ENCODE measurements around the gene AP2B1.
"Not testable (repeated sequence)": the region's sequence is repeated elsewhere in the genome, so short reads cannot be mapped to it uniquely, and the experiment has no call there.

The AP2B1 gene

GRCh38 chr17:35684055-35684802 is 97.1 kb downstream of the AP2B1 start:
- Histone ChIP-seq H3K27ac (no peak overlapping the region), H3K4me3 (no peak overlapping the region)

GRCh38 chr17:35692512-35693210 is 105.5 kb downstream of the AP2B1 start:
- Histone ChIP-seq H3K4me3 (no peak overlapping the region), H3K27ac (no peak overlapping the region)

DNA sequence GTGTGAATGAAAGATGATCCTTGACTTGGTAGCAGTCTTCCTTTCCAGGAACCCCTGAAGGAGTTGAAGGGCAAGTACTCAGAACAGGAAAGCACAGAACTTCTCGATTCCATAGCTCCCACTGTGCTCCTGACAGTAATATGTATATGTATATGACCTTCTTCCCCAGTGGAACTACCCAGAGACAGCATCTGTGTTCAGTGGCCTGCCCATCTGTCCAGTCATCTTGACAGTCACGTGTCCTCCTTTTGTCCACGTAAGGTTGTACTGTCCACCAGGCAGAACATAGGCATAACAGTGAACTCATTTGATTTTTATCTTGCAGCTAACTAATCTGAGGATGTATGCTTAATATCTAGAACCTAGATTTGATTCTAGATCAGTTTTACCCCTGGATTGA is 106.5 kb downstream of the AP2B1 start:
- Histone ChIP-seq H3K4me3 (no peak overlapping the region), H3K27ac (no peak overlapping the region)

GRCh38 chr17:35694906-35695305 is 107.8 kb downstream of the AP2B1 start:
- no peak overlapping the region for H3K4me3 ChIP-seq
- H3K27ac ChIP-seq: no peak overlapping the region

DNA sequence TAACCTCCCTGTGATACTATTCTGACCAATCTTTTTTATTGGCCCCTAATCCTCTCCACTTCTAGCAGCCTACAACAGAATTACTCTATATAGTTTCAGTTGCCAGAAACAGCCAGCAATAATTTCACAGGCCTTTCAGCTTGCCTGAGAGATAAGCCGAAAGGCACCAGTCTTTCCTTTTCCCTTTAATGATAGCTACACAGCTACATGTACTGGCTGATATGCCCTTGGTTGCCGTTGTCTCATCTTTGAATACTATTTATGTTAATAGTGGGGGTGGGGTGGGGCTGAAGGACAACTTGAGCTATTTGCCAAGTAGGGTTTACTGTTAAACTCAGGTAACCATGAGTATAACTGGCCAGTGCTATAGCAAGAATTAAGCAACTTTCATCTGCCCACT is 108.5 kb downstream of the AP2B1 start:
- Histone ChIP-seq H3K27ac (no peak overlapping the region), H3K4me3 (no peak overlapping the region)

DNA sequence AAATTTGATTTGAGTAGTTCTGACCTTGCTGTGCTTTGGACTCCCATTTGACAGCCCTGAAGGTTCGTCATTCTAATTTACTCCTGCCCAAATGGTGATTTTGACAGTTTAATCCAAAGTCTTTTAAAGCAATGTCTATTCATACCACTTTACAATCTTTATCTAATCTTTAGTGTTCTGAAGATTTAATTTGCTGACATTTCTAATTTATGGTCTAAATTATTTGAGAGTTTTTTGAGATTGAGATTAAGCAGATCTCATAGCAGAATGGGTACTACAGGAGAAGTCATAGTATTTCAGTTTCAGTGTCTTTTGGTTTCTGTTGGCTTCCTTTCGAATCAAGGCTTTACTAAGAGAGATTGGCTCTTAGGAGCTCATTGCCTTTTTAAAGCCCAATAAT is 111.7 kb downstream of the AP2B1 start:
- Histone ChIP-seq H3K27ac (no peak overlapping the region), H3K4me3 (no peak overlapping the region)

- H3K27ac ChIP-seq: no peak overlapping the region
Measured at GRCh38 chr17:35700150-35700549, 113.0 kb downstream of the AP2B1 start.

GRCh38 chr17:35701491-35701890 is 114.4 kb downstream of the AP2B1 start:
- Histone ChIP-seq H3K4me3 (no peak overlapping the region), H3K27ac (no peak overlapping the region)

More at GRCh38 chr17:35700150-35700549, 113.0 kb downstream of the AP2B1 start:
- no peak overlapping the region for H3K4me3 ChIP-seq

- not testable (repeated sequence) for H3K4me3 ChIP-seq, H3K27ac ChIP-seq
Measured at GRCh38 chr17:35703308-35703707, 116.2 kb downstream of the AP2B1 start.

DNA sequence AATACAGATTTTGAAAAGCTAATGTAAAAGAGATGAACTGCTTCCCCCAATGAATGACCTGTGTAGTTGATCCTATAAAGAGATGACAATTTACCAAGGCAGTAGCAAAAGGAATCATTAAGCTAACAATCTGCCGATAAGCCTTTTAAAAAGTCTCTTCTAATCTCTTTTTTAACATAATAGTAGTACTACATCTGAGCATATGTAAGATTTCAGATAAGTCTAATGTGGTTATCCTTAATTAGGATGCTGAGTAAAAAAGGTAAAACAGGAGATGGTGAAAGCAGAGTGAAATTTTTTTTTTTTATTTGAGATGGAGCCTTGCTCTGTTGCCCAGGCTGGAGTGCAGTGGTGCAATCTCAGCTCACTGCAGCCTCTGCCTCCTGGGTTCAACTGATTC is 118.1 kb downstream of the AP2B1 start:
- Histone ChIP-seq H3K27ac (no peak overlapping the region), H3K4me3 (no peak overlapping the region)

DNA sequence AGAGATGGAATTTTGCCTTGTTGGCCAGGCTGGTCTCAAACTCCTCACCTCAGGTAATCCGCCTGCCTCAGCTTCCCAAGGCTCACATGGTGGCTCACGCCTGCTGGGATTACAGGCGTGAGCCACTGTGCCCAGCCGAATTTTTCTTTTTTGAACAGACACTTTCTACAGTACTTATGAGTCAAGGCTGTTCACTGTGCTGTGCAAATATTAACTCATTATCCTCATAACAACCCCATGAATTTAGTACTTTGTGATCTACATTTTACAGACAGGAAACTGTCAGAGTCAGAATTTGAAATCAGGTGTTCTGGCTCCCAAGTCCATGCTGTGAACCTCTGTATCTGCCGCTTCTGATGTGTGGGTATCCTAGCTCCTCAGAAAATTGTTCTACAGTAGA is 118.6 kb downstream of the AP2B1 start:
- Histone ChIP-seq H3K27ac (no peak overlapping the region), H3K4me3 (no peak overlapping the region)

DNA sequence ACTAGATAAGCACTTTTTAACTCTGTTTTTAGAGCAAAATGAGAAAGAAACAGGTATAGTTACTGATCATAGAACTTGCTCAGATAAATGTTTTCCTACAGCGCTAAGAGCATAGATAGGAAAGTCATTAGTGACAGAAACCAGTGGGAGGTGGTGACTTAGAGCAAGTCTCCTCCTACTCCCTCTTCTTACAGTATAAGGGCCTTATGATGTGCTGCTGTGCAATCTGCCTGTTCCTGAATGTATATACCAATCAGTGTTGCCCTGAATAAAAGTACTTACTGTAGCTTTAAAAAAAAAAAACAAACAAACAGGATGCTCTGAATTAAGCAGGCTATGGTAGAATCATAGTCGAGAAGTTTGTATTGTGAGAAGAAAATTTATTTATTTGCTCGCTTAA is 121.0 kb downstream of the AP2B1 start:
- Histone ChIP-seq H3K27ac (no peak overlapping the region), H3K4me3 (no peak overlapping the region)

DNA sequence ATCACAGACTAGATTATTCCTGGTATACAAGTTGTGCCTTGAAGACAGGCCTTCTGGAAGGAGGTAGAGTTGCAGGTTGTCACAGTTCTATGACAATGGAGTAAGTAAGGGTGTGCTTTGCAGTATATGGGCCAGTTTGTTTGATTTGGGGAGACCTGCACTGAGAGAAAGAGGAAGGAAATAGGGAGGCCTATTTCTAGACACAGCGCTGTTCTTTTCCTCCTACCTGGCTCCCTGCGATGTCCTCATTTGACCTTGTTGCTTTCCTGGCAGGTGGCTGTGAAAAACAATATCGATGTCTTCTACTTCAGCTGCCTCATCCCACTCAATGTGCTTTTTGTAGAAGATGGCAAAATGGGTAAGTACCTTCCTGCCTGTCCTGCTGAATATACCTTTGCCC is 121.8 kb downstream of the AP2B1 start:
- Histone ChIP-seq H3K4me3 (no peak overlapping the region), H3K27ac (no peak overlapping the region)

- Histone ChIP-seq H3K27ac (no peak overlapping the region), H3K4me3 (no peak overlapping the region)
Measured at GRCh38 chr17:35709874-35710273, 122.8 kb downstream of the AP2B1 start.

DNA sequence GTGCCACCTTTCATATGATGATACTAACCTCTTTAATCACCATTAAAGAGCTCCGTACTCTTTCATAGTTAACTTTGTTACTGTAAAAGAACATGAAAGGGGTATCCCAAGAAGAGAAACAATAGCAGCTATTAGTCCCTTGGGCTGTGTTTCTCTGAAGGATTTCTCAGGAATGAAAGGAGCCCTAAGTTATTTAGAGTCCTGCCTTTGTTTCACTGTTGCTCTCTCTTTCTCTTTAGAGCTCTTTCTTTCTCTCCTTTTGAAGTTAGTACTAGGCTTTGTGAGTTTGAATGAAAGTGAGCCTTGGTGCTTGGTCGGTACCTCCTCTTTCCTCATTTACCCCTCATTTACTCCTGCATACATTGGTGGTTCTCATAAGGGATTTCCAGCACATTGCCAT is 123.8 kb downstream of the AP2B1 start:
- no peak overlapping the region for H3K27ac ChIP-seq
- no peak overlapping the region for H3K4me3 ChIP-seq

- no peak overlapping the region for H3K27ac ChIP-seq
- no peak overlapping the region for H3K4me3 ChIP-seq
Measured at GRCh38 chr17:35713069-35713728, 126.1 kb downstream of the AP2B1 start.

DNA sequence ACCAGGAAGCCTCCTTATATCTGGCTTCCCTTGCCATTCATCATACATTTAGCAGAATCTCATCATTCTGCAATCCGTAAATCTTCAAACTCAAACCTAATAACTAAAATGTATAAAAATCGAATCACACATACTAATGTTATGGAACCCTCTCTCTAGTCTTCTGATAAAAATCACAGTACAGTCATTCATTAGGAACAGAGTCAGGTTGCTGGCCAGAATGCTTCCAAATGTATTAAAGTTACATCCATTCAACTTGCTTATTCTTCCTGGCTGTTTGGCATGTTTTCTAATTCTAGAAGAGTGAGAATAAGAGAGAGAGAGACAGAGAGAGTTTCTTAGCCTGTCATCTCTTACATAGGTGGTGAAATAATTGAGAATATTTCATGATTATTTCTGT is 127.9 kb downstream of the AP2B1 start:
- no peak overlapping the region for H3K27ac ChIP-seq
- H3K4me3 ChIP-seq: no peak overlapping the region

DNA sequence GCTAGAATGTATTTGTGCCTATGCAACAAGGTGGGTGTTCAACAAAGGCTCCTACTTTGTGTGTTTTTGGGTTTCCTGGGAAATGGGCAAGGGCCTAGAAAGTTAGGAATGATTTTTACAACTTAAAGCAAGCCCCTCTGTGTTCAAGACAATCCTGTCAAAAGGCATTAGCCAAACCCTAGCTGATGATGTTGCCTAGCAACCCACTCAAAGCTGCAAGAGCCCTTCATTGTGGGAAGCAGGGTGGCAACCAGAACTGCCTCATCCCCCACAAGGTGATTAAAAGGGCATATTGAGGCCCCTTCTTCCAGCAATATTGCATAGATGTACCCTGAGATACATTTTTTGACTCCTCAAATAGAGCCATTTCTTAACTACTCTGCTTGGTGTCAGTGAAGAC is 128.3 kb downstream of the AP2B1 start:
- Histone ChIP-seq H3K4me3 (no peak overlapping the region), H3K27ac (no peak overlapping the region)

DNA sequence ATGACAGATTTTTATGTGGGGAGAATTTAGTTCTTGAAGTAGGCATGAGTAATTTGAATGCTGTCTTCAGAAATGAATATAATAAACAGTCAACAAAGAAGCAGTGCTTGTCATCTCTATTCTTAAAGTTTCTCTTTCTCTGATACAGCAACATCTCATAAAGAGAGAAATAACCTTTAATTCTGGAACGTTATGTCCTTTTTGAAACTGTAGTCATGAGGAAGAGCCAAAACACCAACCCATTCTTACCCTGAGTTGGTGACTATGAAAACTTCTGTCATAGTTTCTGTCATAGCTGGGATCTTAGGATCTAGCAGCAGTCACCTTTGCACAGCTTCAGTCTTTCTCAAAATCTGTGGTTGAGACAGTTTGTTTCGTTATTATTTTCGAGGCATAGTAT is 129.1 kb downstream of the AP2B1 start:
- Histone ChIP-seq H3K27ac (no peak overlapping the region), H3K4me3 (no peak overlapping the region)

GRCh38 chr17:35716897-35717465 is 129.9 kb downstream of the AP2B1 start:
- no peak overlapping the region for H3K27ac ChIP-seq
- H3K4me3 ChIP-seq: no peak overlapping the region

GRCh38 chr17:35717475-35717874 is 130.4 kb downstream of the AP2B1 start:
- H3K27ac ChIP-seq: no peak overlapping the region
- H3K4me3 ChIP-seq: no peak overlapping the region
